KMS-11 (cell line): ENCODE results near the gene E2F7.
"Not testable (repeated sequence)": the region's sequence is repeated elsewhere in the genome, so short reads cannot be mapped to it uniquely, and the experiment has no call there.

Experiments used
- H2AFZ ChIP-seq: fragments of 200-600 bp; sonication (generic); 2 replicates; pipeline ENCODE4 v1.6.1; 2016; ENCODE audit warnings: antibody characterized with exemption, mixed run types, low read depth
- H3K27ac ChIP-seq: fragments of 200-600 bp; sonication (generic); 2 replicates; pipeline ENCODE4 v1.6.1; 2016; ENCODE audit warnings: mild to moderate bottlenecking, mixed run types
- H3K27me3 ChIP-seq: fragments of 200-600 bp; sonication (generic); 2 replicates; pipeline ENCODE4 v1.6.1; 2017; ENCODE audit warnings: mild to moderate bottlenecking, low read depth, mixed run types, moderate library complexity; ENCODE audit not compliant: insufficient read depth
- H3K36me3 ChIP-seq: fragments of 200-600 bp; sonication (generic); 2 replicates; pipeline ENCODE4 v1.6.1; 2017; ENCODE audit warnings: mild to moderate bottlenecking, mixed run types; ENCODE audit not compliant: insufficient read depth
- H3K4me1 ChIP-seq: fragments of 200-600 bp; sonication (generic); 2 replicates; pipeline ENCODE4 v1.6.1; 2016; ENCODE audit warnings: mild to moderate bottlenecking, low read depth, mixed run types; ENCODE audit not compliant: poor library complexity, severe bottlenecking
- H3K4me2 ChIP-seq: fragments of 200-600 bp; sonication (generic); 2 replicates; pipeline ENCODE4 v1.7.0; 2016; ENCODE audit warnings: mild to moderate bottlenecking, mixed run types
- H3K4me3 ChIP-seq: fragments of 200-600 bp; sonication (generic); IDR thresholded peaks from 2 replicates; pipeline ENCODE4 v1.6.1; 2017; ENCODE audit warnings: low read depth, low read length, mixed read lengths; ENCODE audit not compliant: insufficient read depth
- H3K79me2 ChIP-seq: fragments of 200-600 bp; sonication (generic); 2 replicates; pipeline ENCODE4 v1.6.1; 2016; ENCODE audit warnings: low read depth, mixed run types; ENCODE audit not compliant: insufficient read depth
- H3K9ac ChIP-seq: fragments of 200-600 bp; sonication (generic); 2 replicates; pipeline ENCODE4 v1.6.1; 2016; ENCODE audit warnings: mild to moderate bottlenecking, mixed run types
- H4K20me1 ChIP-seq: fragments of 200-600 bp; sonication (generic); 2 replicates; pipeline ENCODE4 v1.6.1; 2016; ENCODE audit warnings: mild to moderate bottlenecking, mixed run types; ENCODE audit not compliant: insufficient read depth
- TF ChIP-seq, protein P1 (sequence below): fragments of 200-600 bp; sonication (generic); conservative IDR thresholded peaks from 2 replicates; pipeline ENCODE4 v1.6.1; 2017; ENCODE audit warnings: low read depth, mild to moderate bottlenecking, antibody characterized with exemption, low read length, moderate library complexity, mixed read lengths

E2F7 gene

DNA sequence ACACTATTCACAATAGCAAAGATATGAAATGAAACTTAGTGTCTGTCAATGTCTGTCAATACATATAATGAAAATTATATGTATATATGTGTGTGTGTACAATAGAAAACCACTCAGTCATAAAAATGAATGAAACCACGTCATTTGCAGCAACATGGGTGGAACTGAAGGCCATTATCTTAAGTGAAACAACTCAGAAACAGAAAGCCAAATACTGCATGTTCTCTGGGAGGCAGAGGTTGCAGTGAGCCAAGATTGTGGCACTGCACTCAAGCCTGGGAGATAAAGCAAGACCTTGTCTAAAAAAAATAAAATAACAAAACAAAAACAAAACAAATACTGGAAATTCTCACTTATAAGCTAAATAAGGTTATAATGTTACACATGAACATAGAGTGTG lies 16.7 kb upstream of the E2F7 start:
- H3K4me2 ChIP-seq = no peak overlapping the region
- no peaks in the 10 kb centered on the region for H4K20me1 ChIP-seq
- TF ChIP-seq, protein P1, sequence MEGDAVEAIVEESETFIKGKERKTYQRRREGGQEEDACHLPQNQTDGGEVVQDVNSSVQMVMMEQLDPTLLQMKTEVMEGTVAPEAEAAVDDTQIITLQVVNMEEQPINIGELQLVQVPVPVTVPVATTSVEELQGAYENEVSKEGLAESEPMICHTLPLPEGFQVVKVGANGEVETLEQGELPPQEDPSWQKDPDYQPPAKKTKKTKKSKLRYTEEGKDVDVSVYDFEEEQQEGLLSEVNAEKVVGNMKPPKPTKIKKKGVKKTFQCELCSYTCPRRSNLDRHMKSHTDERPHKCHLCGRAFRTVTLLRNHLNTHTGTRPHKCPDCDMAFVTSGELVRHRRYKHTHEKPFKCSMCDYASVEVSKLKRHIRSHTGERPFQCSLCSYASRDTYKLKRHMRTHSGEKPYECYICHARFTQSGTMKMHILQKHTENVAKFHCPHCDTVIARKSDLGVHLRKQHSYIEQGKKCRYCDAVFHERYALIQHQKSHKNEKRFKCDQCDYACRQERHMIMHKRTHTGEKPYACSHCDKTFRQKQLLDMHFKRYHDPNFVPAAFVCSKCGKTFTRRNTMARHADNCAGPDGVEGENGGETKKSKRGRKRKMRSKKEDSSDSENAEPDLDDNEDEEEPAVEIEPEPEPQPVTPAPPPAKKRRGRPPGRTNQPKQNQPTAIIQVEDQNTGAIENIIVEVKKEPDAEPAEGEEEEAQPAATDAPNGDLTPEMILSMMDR = no peak
- H3K79me2 ChIP-seq = no peaks in the 10 kb centered on the region
- H2AFZ ChIP-seq = no peak overlapping the region
- H3K27me3 ChIP-seq = no peaks in the 10 kb centered on the region
- H3K27ac ChIP-seq = no peak overlapping the region
- no peaks in the 10 kb centered on the region for H3K4me1 ChIP-seq
- H3K4me3 ChIP-seq = no peak overlapping the region
- no peak overlapping the region for H3K9ac ChIP-seq
- H3K36me3 ChIP-seq = no peaks in the 10 kb centered on the region

DNA sequence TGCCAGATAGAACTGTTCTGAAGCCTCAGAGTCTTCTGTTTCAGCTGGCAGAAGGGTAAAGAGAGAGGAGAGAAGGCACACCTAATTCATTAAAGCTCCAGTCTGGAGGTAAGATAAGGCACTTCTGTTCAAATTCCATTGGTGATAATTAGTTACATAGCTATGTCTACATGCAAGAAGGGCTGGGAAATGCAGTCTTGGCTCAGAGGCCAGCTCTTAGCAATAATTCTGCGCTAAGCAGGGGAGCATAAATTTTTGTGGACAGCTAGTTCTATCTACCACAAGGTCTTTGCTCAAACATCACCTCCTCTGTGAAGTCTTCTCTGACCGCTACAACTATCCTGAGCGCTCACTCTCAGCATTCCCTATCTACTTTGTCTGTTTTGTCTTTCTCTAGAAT lies 14.3 kb upstream of the E2F7 start:
- Histone ChIP-seq H3K79me2 (no peaks in the 10 kb centered on the region), H3K27me3 (no peaks in the 10 kb centered on the region), H3K4me2 (no peak overlapping the region), H3K4me1 (no peaks in the 10 kb centered on the region), H2AFZ (no peak overlapping the region), H4K20me1 (no peaks in the 10 kb centered on the region), H3K36me3 (no peaks in the 10 kb centered on the region), H3K9ac (no peak overlapping the region), H3K27ac (no peak overlapping the region), H3K4me3 (no peak overlapping the region)
- TF ChIP-seq, protein P1 = no peak

DNA sequence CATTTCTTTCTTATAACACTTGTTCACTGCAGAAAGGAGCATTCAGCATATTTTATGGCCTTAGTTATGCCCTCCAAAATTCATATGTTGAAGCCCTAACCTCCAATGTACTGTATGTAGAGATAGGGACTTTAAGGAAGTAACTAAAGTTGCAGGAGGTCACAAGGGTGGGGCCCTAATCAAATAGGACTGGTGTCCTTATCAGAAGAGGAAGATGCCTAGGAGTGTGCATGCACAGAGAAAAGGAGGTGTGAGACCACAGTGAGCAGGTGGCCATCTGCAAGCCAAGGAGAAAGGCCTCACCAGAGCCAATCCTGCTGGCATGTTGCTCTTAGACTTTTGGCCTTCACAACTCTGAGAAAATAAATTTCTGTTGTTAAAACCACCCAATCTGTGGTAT lies 12.9 kb upstream of the E2F7 start:
- Histone ChIP-seq H3K79me2 (no peaks in the 10 kb centered on the region), H3K9ac (no peak overlapping the region), H3K4me3 (no peak overlapping the region), H3K27ac (no peak overlapping the region), H3K4me2 (no peak overlapping the region), H3K36me3 (no peaks in the 10 kb centered on the region), H2AFZ (no peak overlapping the region), H4K20me1 (no peaks in the 10 kb centered on the region), H3K4me1 (no peaks in the 10 kb centered on the region), H3K27me3 (no peaks in the 10 kb centered on the region)
- TF ChIP-seq, protein P1 = no peak

- Histone ChIP-seq H3K4me3 (no peak overlapping the region), H3K27ac (no peak overlapping the region), H4K20me1 (no peaks in the 10 kb centered on the region), H3K79me2 (no peaks in the 10 kb centered on the region), H3K4me2 (no peak overlapping the region), H3K4me1 (no peaks in the 10 kb centered on the region), H3K27me3 (no peaks in the 10 kb centered on the region), H3K36me3 (no peaks in the 10 kb centered on the region), H2AFZ (no peak overlapping the region), H3K9ac (no peak overlapping the region)
- TF ChIP-seq, protein P1 = no peak
Measured at GRCh38 chr12:77076886-77077285, 11.5 kb upstream of the E2F7 start.

DNA sequence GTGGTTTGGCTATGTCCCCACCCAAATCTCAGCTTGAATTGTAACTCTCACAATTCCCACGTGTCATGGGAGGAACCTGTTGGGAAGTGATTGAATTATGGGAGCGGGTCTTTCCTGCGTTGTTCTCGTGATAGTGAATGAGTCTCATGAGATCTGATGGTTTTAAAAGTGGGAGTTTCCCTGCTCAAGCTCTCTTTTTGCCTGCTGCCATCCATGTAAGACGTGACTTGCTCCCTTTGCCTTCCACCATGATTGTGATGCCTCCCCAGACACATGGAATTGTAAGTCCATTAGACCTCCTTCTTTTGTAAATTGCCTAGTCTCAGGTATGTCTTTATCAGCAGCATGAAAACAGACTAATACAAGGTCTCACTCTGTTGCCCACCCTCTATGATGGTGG lies 8.5 kb upstream of the E2F7 start:
- not testable (repeated sequence) for H3K27me3 ChIP-seq, H3K4me2 ChIP-seq, H3K27ac ChIP-seq, H3K79me2 ChIP-seq, H2AFZ ChIP-seq, H3K9ac ChIP-seq, H3K4me3 ChIP-seq, H3K36me3 ChIP-seq, H4K20me1 ChIP-seq
- H3K4me1 ChIP-seq = peaks cover 17% of the 10 kb centered on the region
